GM21528 (cell line): Measurements from ENCODE around the gene OR10C1.

ENCODE experiments used
- ATAC-seq: cut with Tn5 transposase; IDR thresholded peaks from one replicate; pipeline ENCODE4 v1.9.1; 2021; ENCODE audit warnings: mild to moderate bottlenecking, moderate library complexity; ENCODE audit not compliant: unreplicated experiment, low FRiP score

OR10C1 gene

DNA sequence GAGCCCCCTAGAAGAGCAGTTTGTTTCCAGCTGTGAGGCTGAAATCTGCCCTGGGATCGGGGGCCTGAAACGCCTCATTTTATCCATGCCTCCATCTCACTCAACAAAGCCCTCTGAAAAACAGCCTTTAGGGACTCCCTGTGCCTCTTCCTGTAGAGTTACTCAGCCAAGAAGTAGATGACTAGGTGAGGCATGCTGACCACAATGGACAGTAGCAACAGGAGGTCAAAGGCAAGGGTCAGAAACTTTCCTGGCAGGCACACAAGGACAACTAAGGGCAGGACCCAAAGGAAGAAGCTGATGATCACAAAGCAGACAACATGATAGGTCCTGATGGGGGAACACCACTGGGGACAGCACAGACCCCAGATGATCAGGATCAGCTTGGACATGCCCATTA lies 35.9 kb downstream of the OR10C1 start:
- no peak for ATAC-seq

DNA sequence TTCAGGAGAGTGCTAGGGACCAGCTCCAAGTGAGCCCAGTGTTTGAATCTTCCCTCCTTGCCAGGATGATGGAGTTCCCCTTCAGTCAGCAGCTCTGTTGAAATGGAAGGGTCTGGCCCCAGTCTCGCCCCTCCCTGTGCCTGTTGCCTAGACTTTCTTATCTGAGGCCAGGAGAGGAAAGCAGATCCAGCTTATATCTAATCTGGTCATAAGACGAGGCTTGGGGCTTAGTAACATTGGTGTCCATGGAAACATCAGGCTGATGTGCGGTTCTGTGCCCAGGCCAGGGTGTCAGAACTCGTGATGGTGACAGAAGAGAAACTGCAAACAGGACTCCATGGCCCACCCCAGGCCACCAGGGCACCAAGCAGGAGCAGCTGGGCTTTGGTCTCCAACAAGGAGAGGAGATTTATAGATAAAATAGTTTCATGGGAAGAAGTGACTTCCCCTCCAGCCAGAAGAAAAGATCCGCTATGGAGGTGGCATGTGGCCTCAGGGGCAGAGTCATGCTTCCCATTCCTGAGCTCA lies 38.9 kb downstream of the OR10C1 start:
- ATAC-seq = no peak

DNA sequence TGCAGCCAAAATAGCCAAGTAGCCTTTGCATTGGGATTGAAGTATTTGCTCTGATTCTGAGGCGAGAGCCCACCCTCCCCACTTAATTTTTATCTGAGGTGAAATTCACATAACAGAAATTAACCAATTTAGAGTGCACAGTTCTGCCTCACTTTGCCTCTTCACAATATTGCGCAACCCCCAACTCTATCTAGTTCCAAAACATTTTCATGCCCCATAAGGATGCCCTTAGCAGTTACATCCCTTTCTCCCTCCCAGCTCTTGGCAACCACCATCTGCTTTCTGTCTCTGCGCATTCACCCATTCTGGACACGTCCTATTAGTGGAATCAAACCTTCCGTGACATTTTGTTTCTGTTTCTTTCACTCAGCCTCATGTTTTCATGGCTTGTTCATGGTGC lies 39.6 kb downstream of the OR10C1 start:
- ATAC-seq = no peak

DNA sequence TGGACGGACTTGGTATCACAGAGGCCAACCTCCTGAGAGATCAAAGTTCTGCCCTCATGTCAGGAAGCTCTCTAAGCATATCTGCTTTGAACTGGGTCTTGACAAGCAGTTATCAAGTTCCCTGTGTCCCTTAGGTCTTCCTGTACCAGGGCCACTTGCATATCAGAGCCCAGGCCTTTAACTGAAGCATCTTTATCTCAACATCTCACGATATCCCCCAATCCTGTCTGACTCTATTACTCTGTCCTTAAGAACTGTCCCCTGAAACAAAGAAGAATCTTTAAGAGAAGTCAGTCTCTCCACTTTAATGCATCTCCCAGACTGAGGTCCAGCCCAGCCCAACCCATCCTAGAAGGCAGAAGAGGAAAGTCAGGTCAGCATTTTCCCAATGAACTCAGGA lies 40.5 kb downstream of the OR10C1 start:
- no peak for ATAC-seq

DNA sequence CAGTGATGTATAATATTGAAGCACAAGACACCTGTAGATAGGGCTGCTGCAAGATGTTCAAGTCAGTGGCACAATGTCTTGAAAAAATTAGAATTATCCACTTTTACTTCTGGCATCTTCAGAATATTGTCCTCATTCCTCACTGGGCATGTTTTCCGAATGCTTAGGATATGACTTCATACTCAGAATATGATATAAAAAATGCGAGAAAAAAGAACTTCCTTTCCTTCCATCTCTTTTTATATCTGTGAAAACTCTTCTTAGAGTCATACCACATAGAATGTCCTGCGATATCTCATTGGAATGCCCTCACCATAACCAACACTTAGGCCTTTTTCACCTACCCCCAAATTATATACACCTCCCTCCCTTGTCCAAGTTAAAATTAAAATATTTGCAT lies 44.1 kb downstream of the OR10C1 start:
- no peak for ATAC-seq

DNA sequence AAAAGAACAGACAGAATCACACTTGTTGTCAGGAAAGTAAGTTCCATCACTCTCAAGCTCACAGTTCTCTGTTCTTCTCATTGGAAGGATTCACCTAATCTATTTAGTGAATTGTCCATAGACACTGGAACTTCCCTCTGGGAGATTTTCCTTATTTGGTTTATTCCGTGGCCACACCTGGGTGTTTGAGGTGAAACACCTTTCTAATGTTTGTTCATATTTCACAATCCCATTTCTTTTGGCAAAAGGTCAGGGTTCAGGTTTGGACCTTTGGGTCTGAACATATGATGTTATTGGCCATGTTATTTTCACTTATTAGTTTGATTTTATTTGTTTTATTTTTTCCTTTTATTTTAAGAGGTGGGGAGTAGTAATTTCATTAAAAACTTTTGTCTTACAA lies 44.6 kb downstream of the OR10C1 start:
- no peak for ATAC-seq

DNA sequence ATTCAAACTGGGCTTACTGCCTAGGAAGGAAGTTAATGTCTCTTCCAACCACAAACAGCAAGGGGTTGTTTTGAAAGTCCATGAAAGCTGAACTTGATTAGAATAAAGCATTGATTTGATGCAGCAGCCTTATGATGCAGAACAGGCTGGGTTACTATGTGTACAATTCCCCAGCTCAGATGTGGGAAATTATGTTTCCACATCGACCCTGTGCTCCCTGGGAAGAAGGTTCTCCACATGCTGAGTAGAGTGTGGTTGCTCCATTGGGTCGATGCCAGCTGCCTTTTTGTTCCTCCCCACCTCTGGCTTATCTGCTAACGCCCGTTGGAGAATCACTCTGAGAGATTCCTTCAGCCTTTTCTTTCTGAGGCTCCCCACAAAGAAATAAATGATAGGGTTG lies 47.5 kb downstream of the OR10C1 start:
- ATAC-seq = no peak

DNA sequence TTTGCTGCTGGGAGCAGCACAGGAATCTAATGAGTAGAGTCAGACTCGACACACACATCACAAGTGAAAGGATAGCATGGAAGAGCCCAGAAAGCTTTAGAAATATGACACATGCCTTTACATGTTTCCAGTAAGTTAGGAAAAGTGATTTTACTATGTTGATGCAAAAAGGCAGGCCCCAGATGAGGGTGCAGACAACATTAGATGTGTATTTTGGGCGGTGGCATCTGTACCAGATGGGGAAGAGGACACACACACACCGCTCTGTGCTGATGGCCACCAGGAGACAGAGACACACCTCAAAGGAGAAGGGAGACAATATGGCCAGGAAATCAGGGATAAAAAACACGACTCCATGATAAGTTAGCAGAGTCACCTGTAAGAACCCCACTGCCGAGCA lies 48.0 kb downstream of the OR10C1 start:
- no peak for ATAC-seq

DNA sequence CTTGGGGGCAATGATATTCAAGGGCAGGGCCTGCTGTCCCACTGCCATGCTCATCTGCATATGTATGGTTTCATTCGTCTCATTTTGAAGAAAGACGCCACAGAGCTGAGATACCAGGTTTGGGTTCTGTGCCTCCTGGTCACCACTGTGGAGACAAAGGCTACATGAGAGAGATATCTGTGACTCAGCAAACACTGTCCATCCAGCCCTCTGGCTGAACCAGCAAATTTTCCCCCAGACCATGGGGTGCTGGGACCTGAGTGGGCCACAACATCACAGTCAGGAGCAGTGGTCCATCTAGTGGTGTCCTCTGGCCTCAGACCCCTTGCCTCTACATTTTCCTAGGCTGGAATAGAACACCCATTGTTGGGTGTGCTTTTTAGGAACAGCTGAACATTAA lies 48.6 kb downstream of the OR10C1 start, which contains the start of gene MAS1L:
Gene MAS1L, minus strand, starts transcription at position 297 of the 400 bp plus-strand sequence. Its CDS starts 54 bp downstream, at position 243.
- no peak for ATAC-seq

DNA sequence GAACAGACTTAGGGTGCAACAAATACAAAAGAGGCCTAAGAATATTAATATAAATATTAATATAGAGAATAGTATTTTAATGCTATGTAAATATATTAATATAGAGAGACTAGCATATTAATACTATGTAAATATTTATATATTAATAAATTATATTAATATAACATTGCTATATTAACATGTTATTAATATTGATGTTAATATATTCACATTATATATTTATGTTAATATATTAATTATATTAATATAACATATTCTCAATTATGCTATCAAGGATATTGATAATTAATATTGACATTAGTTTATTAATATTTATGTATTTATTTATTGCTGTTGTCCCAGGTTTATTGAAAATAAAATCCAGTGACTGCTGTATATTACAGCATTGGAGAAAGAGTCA lies 49.8 kb downstream of the OR10C1 start:
- no peak for ATAC-seq

DNA sequence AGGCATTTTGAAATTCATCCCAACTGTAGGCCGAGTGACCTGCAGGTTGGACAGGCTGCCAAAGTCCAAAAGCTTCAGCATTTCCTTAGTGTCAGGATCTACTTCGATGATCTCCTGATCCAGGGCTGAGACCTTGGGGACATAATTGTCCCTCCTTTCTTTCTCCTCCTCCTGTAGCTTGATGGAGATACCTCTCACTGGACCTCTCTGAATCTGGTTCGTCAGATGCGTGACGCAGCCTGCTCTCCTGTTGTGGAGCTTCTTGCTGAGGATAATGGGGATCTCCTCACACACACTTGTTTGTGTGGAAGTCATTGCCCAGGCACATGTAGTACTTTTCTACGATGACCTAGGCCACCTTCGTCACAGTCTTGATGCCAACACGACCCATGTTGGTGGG lies 50.2 kb downstream of the OR10C1 start:
- no peak for ATAC-seq

DNA sequence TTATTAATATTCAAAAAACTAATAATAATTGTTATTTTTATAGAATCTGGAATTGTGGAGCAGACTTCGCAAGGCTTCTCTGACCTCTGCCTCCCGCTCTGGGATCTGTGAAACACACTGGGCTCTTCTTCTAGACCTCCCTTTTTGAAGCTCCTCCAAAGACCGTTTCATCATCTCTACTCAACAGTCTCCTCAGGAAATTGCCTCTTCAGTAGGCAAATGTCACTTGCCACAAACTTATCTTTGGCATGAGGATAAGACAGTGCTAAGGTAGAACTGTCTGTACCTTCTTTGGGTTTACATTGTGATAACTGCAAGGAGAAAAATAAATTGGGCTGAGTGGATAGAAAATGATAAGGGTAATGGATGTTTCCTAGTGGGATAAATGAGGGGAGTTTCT lies 50.9 kb downstream of the OR10C1 start:
- ATAC-seq = no peak

DNA sequence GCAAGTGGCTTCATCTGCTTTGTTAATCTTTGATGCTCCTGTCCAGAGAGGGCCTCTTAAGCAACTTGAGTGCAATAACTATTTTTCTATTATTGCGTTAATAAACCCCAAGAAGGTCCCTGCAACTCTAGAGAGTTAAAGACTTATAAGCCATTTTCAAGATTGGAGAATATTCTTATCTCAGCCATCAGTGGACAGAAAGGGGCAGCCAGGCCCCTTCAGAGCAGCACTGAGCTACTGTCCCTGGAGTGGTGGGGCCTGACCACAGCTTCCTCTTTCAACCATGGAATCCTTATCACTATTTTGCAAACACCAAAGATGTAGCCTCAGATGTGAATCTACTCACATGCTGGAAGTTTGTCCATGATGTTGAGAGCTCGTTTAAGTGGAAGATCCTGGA lies 51.4 kb downstream of the OR10C1 start:
- no peak for ATAC-seq
